Urothelium cell line (cell line): ENCODE results near the gene HEATR3.
A peak's percentile ranks its signal among the peaks of the same experiment; 100 is the strongest.

Source experiments
- DNase-seq: peaks from one replicate; pipeline ENCODE4 v3.0.0; 2011; ENCODE audit warnings: low spot score, mixed read lengths
- FAIRE-seq: peaks from 2 replicates; lab custom pipeline; 2011; peaks lifted over from hg19 to GRCh38; lab: Jason Lieb, UNC

Gene HEATR3

GRCh38 chr16:50056226-50056625 lies 9.5 kb upstream of the HEATR3 start:
- no peak for DNase-seq
- FAIRE-seq: no peak

- DNase-seq (no peak), FAIRE-seq (no peak)
These were observed 7.5 kb upstream of the HEATR3 start for GRCh38 chr16:50058091-50058771.

GRCh38 chr16:50059111-50059510 lies 6.7 kb upstream of the HEATR3 start:
- FAIRE-seq (no peak), DNase-seq (no peak)

GRCh38 chr16:50059669-50060068 lies 6.1 kb upstream of the HEATR3 start:
- FAIRE-seq: no peak
- DNase-seq: no peak

GRCh38 chr16:50061326-50061725 lies 4.4 kb upstream of the HEATR3 start:
- FAIRE-seq (no peak), DNase-seq (no peak)

- DNase-seq (no peak), FAIRE-seq (no peak)
These were observed 538 bp upstream of the HEATR3 start for GRCh38 chr16:50065241-50065623.

GRCh38 chr16:50066482-50067289 lies 916 bp downstream of the HEATR3 start:
- DNase-seq (no peak), FAIRE-seq (no peak)

GRCh38 chr16:50067290-50067853 lies 1.6 kb downstream of the HEATR3 start:
- no peak for FAIRE-seq

GRCh38 chr16:50068550-50068949 lies 2.8 kb downstream of the HEATR3 start:
- FAIRE-seq: no peak
- DNase-seq: no peak

More at GRCh38 chr16:50067290-50067853, 1.6 kb downstream of the HEATR3 start:
- peak; percentile 21 for DNase-seq

GRCh38 chr16:50069060-50069459 lies 3.3 kb downstream of the HEATR3 start:
- DNase-seq (no peak), FAIRE-seq (no peak)

GRCh38 chr16:50071075-50071671 lies 5.4 kb downstream of the HEATR3 start:
- DNase-seq (no peak), FAIRE-seq (no peak)

- DNase-seq (no peak), FAIRE-seq (no peak)
These were observed 7.0 kb downstream of the HEATR3 start for GRCh38 chr16:50072730-50073129.

GRCh38 chr16:50079397-50080140 lies 13.8 kb downstream of the HEATR3 start:
- DNase-seq: no peak
- FAIRE-seq: no peak

GRCh38 chr16:50081428-50082018 lies 15.8 kb downstream of the HEATR3 start:
- FAIRE-seq (no peak), DNase-seq (no peak)

GRCh38 chr16:50083996-50084395 lies 18.2 kb downstream of the HEATR3 start:
- FAIRE-seq (no peak), DNase-seq (no peak)

GRCh38 chr16:50086176-50086575 lies 20.4 kb downstream of the HEATR3 start:
- no peak for FAIRE-seq

GRCh38 chr16:50088302-50088701 lies 22.5 kb downstream of the HEATR3 start:
- FAIRE-seq: no peak

More at GRCh38 chr16:50086176-50086575, 20.4 kb downstream of the HEATR3 start:
- no peak for DNase-seq

GRCh38 chr16:50092891-50093290 lies 27.1 kb downstream of the HEATR3 start:
- no peak for FAIRE-seq
- DNase-seq: no peak

More at GRCh38 chr16:50088302-50088701, 22.5 kb downstream of the HEATR3 start:
- DNase-seq: no peak

GRCh38 chr16:50093607-50094539 lies 28.1 kb downstream of the HEATR3 start:
- FAIRE-seq (peak; percentile 27), DNase-seq (no peak)
